CD4-positive, alpha-beta T cell treated with Interleukin-4 for 1 hour (primary cell): Measurements from ENCODE around the gene ATP5F1D.

Source experiments
- DNase-seq, 2 donors: peaks; one replicate each; pipeline ENCODE4 v3.0.0-alpha.2; 2020 to 2022

The ATP5F1D gene

GRCh38 chr19:1283207-1283916, 41.8 kb downstream of the ATP5F1D start:
- no peak for DNase-seq

- no peak for DNase-seq
These were observed 42.4 kb downstream of the ATP5F1D start for GRCh38 chr19:1283917-1284292.

GRCh38 chr19:1284293-1284978, 42.9 kb downstream of the ATP5F1D start:
- no peak for DNase-seq

GRCh38 chr19:1284979-1285736, 43.6 kb downstream of the ATP5F1D start:
- no peak for DNase-seq

GRCh38 chr19:1285737-1286360, 44.3 kb downstream of the ATP5F1D start, which contains the start of gene EFNA2:
Gene EFNA2 (plus strand): TSS chr19:1285873. CDS start chr19:1286169, 296 bp downstream.
- no peak for DNase-seq

GRCh38 chr19:1286487-1287353, 45.2 kb downstream of the ATP5F1D start:
- no peak for DNase-seq

GRCh38 chr19:1287354-1288225, 46.0 kb downstream of the ATP5F1D start:
- DNase-seq, result no peak

GRCh38 chr19:1288226-1288612, 46.7 kb downstream of the ATP5F1D start:
- no peak for DNase-seq

GRCh38 chr19:1288833-1289685, 47.5 kb downstream of the ATP5F1D start:
- DNase-seq, result no peak

GRCh38 chr19:1289686-1290025, 48.1 kb downstream of the ATP5F1D start:
- no peak for DNase-seq

- DNase-seq, result no peak
These were observed 48.7 kb downstream of the ATP5F1D start for GRCh38 chr19:1290196-1290702.

- no peak for DNase-seq
These were observed 49.4 kb downstream of the ATP5F1D start for GRCh38 chr19:1290703-1291651.

- no peak for DNase-seq
These were observed 50.3 kb downstream of the ATP5F1D start for GRCh38 chr19:1291761-1292418.

GRCh38 chr19:1292419-1293151, 51.0 kb downstream of the ATP5F1D start:
- no peak for DNase-seq

GRCh38 chr19:1293782-1294604, 52.4 kb downstream of the ATP5F1D start:
- no peak for DNase-seq
